Measurements from ENCODE around the gene BRPF1.
A peak's percentile ranks its signal among the peaks of the same experiment; 100 is the strongest.

Gene BRPF1, protein sequence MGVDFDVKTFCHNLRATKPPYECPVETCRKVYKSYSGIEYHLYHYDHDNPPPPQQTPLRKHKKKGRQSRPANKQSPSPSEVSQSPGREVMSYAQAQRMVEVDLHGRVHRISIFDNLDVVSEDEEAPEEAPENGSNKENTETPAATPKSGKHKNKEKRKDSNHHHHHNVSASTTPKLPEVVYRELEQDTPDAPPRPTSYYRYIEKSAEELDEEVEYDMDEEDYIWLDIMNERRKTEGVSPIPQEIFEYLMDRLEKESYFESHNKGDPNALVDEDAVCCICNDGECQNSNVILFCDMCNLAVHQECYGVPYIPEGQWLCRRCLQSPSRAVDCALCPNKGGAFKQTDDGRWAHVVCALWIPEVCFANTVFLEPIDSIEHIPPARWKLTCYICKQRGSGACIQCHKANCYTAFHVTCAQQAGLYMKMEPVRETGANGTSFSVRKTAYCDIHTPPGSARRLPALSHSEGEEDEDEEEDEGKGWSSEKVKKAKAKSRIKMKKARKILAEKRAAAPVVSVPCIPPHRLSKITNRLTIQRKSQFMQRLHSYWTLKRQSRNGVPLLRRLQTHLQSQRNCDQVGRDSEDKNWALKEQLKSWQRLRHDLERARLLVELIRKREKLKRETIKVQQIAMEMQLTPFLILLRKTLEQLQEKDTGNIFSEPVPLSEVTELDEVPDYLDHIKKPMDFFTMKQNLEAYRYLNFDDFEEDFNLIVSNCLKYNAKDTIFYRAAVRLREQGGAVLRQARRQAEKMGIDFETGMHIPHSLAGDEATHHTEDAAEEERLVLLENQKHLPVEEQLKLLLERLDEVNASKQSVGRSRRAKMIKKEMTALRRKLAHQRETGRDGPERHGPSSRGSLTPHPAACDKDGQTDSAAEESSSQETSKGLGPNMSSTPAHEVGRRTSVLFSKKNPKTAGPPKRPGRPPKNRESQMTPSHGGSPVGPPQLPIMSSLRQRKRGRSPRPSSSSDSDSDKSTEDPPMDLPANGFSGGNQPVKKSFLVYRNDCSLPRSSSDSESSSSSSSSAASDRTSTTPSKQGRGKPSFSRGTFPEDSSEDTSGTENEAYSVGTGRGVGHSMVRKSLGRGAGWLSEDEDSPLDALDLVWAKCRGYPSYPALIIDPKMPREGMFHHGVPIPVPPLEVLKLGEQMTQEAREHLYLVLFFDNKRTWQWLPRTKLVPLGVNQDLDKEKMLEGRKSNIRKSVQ (N-terminal part only)

GRCh38 chr3:9731206-9732079 lies at the start of gene BRPF1:
Gene BRPF1 (plus strand): TSS chr3:9731735. CDS start chr3:9734141, 2,406 bp downstream.
- peak; percentile 100 for DNase-seq

DNA sequence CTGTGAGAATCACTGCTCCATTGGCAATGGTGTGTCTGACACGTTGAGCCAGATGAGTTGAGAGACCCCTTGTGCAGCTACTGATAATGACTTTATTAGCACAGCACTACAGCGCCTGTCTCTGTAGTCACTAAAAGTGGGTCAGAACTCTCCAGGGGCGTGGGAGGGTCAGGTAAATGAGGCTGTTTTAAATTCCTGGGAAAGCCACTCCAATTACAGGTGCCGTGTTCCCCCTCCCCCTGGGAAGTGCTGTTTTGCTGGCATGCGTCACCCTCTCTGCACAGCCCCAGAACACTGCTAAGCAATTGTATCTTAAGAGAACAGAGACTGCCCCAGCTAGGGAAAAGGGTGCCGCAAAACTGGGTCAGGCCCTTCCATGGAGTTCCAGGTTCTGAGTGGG lies 49.4 kb upstream of the BRPF1 start:
- DNase-seq: no peak

DNA sequence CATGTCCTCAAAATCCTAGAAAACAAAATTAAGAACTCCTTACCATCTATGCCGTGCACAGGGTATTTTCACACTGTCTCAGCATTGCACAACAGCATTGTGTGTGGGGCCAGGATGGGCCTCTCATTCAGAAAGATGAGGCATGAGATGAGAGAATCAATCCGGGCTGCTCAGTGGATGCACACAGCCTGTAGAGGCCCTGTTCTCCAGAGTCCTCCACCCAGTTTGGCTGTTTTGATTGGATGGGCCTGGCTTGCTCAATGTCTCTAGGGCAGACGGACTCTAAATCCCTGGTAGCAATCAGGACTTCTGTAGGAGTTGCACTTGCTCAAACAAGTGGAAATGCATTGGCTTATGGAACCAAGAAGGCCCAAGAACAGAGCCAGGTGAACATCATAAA lies 48.1 kb upstream of the BRPF1 start:
- DNase-seq: no peak

- no peak for DNase-seq
Measured at GRCh38 chr3:9685216-9686049, 46.1 kb upstream of the BRPF1 start.

DNA sequence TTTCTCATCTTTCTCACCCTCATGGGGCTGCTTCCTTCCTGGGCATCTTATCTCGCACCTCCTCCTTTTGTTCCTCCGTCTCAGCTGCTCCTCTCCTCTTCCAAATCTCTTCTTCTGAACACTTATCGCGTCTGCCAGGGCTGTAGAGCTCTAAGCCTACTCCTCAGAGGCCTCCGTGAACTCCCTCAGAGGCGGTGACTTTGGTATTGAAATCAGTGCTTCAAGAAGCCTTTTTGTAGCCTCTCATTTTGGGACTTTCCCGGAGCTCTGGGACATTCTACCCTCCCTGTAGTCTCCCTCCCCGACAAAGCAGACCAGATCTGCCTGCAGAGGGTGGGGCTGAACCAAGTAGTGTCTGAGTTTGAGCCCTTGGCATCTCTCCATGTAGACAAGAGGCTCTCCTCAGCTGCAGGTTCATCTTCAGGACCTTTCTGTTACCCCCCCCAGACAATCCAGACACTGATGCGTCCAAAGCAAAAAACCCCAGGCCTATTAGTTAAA lies 45.4 kb upstream of the BRPF1 start:
- DNase-seq: no peak

- no peak for DNase-seq
Measured at GRCh38 chr3:9686703-9687102, 44.8 kb upstream of the BRPF1 start.

GRCh38 chr3:9687514-9687913 lies 44.0 kb upstream of the BRPF1 start:
- DNase-seq: no peak

- no peak for DNase-seq
Measured at GRCh38 chr3:9688961-9689360, 42.6 kb upstream of the BRPF1 start.

DNA sequence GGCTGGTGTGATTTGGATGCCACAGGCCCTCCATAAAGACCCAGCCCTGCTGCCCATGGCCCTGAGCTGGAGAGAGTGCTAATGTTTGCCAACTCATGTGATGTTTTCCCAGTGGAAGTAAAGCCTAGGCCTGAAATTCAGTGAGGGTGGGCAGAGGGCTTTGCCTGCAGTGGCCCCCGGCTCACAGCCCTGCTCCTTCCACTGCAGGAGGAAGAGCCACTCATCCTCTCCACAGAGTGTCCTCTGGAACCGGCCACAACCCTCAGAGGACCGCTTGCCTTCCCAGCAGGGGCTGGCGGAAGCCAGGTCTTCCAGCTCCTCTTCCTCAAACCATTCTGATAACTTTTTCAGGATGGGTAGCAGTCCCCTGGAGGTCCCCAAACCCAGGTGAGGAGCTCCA lies 41.8 kb upstream of the BRPF1 start:
- no peak for DNase-seq

- DNase-seq: no peak
Measured at GRCh38 chr3:9690451-9691450, 40.8 kb upstream of the BRPF1 start.

GRCh38 chr3:9691636-9692035 lies 39.9 kb upstream of the BRPF1 start:
- DNase-seq: no peak

DNA sequence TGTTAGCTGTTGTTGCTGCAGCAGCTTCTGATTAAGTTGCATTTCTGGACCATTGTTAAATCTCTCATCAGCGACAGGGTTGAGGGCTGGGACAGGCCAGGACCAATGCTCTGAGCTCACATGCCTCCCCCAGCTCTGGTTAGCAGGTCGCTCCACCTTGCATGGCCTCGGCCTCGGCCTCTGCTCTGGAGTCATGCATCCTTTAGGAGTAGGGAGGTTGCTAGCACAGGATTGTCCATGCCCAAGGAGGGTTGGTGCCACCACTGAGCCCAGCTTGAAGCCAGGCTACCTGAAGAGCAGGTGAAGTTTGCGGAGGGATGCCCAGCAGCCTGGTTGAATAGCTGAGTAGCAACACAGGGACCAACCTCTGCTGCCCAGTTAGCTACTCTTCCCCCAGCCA lies 39.1 kb upstream of the BRPF1 start:
- no peak for DNase-seq

- DNase-seq: no peak
Measured at GRCh38 chr3:9695345-9695744, 36.2 kb upstream of the BRPF1 start.

DNA sequence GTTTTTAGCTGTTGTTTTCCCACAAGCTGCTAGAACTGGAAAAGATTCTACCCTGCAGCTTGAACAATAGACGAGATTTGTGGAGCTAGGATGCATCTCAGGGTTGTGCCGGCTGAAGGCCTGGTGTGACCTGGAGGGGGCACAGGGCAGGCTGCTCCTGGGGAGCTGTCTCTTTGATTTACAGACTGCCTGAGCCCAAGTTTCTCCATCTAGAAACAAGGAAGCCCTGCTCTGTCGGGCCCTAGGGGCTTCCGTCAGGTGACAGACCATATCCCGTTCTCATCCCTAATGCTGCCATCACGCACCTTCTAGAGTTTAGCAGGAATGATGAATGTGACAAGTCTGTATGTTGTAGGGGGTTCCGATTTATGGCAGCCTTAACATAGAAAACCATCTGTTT lies 35.8 kb upstream of the BRPF1 start:
- DNase-seq: no peak

GRCh38 chr3:9696480-9697220 lies 34.9 kb upstream of the BRPF1 start:
- no peak for DNase-seq

DNA sequence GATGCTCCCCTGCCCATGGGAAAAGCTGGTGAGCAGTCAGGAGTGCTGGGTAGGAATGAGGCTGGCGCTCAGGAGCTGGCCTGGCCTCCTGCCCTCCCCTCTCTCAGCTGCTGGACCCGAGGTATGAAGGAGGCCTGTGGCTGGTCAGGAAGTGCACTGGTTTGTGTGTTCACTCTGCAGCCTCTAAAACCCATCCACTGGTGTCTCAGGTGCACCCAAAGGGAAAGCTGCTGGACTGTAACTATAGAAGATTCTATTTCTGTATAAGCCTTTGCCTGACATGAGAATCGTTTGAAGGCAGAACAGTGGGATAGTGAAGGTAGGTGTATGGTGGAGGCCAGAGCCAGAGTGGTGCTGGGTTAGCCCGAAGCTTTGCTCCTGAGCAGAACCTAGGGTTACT lies 33.6 kb upstream of the BRPF1 start:
- no peak for DNase-seq

DNA sequence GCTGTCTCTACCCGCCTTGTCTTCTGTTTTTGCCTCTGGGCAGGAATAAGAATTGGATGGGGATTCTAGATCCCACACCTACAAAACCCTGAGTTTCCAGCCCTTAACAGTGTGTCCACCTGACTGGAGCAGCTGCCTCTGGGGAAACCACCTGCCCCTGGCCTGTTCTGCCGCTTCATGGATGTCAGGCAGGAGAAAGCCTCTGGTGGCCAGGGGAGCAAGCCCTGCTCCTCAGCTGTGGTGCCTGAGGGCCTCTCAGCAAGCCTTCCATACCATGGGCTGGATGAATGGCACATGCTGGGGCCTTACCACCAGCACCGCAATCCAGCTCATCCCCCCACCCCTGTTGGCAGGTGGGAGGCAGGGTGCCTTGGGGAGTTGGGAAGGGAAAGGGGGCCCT lies 33.2 kb upstream of the BRPF1 start:
- DNase-seq: no peak

GRCh38 chr3:9700536-9700935 lies 31.0 kb upstream of the BRPF1 start:
- no peak for DNase-seq

DNA sequence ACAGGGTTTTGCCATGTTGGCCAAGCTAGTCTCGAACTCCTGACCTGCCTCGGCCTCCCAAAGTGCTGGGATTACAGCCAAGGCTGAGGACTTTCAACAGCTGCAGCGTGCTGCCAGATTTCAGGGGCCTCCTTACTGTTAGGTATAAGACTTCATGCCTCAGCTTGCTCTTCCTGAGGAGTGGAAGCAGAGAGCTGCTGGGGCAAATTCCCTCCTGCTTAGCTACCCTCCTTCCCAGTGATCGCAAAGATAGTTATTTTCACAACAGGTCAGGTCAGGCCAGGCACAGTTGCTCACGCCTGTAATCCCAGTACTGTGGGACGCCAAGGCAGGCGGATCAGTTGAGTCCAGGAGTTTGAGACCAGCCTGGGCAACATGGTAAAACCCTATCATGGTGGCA lies 30.5 kb upstream of the BRPF1 start:
- no peak for DNase-seq

Data from activated CD4-positive, alpha-beta T cell treated with anti-CD3 and anti-CD28 coated beads, Interleukin-2, amount 50 U/mL, for 16 hours (primary cell).